Hepatocyte (in vitro differentiated cells): ENCODE measurements around the gene MRTFA. TPM values are rescaled to one million over a fixed set of nuclear protein-coding genes. Genes with fewer than 3 reads are reported as not detected.

Experiments
- DNase-seq: peaks from one replicate; pipeline ENCODE4 v3.0.0-alpha.2; 2016; ENCODE audit warnings: low spot score
- H2AFZ ChIP-seq: fragments of 200-600 bp; sonication (generic); 2 replicates; pipeline ENCODE4 v1.6.0; 2016; ENCODE audit warnings: antibody characterized with exemption, mild to moderate bottlenecking
- H3K27ac ChIP-seq: fragments of 200-600 bp; sonication (generic); 2 replicates; pipeline ENCODE4 v1.5.1; 2016; ENCODE audit warnings: mild to moderate bottlenecking
- H3K27me3 ChIP-seq: fragments of 200-600 bp; sonication (generic); 2 replicates; pipeline ENCODE4 v1.6.1; 2016
- H3K36me3 ChIP-seq: fragments of 200-600 bp; sonication (generic); replicated peaks from 2 replicates; pipeline ENCODE4 v1.5.1; 2016; ENCODE audit warnings: low read depth; ENCODE audit not compliant: insufficient read depth
- H3K4me1 ChIP-seq: fragments of 200-600 bp; sonication (generic); 2 replicates; pipeline ENCODE4 v1.5.1; 2016; ENCODE audit warnings: mild to moderate bottlenecking, moderate library complexity; ENCODE audit not compliant: insufficient read depth
- H3K4me2 ChIP-seq: fragments of 200-600 bp; sonication (generic); 2 replicates; pipeline ENCODE4 v1.6.0; 2016
- H3K4me3 ChIP-seq: fragments of 200-600 bp; sonication (generic); 2 replicates; pipeline ENCODE4 v1.5.1; 2016; ENCODE audit warnings: mild to moderate bottlenecking
- H3K79me2 ChIP-seq: fragments of 200-600 bp; sonication (generic); 2 replicates; pipeline ENCODE4 v1.6.0; 2017; ENCODE audit warnings: mild to moderate bottlenecking
- H3K9me2 ChIP-seq: fragments of 200-600 bp; sonication (generic); replicated peaks from 2 replicates; pipeline ENCODE4 v1.6.0; 2017; ENCODE audit warnings: mild to moderate bottlenecking; ENCODE audit not compliant: insufficient read depth
- H3K9me3 ChIP-seq: fragments of 200-600 bp; sonication (generic); 2 replicates; pipeline ENCODE4 v1.5.1; 2016; ENCODE audit warnings: low read depth, mild to moderate bottlenecking
- H4K20me1 ChIP-seq: fragments of 200-600 bp; sonication (generic); 2 replicates; pipeline ENCODE4 v1.6.0; 2016; ENCODE audit warnings: mild to moderate bottlenecking; ENCODE audit not compliant: insufficient read depth, poor library complexity, severe bottlenecking
- CTCF ChIP-seq: fragments of 200-600 bp; sonication (generic); IDR thresholded peaks from 2 replicates; pipeline ENCODE4 v1.5.1; 2016; ENCODE audit warnings: antibody characterized with exemption, mild to moderate bottlenecking; ENCODE audit not compliant: poor library complexity
- EZH2 ChIP-seq: fragments of 200-600 bp; sonication (generic); IDR thresholded peaks from 2 replicates; pipeline ENCODE4 v1.6.1; 2016; ENCODE audit warnings: antibody characterized with exemption, mild to moderate bottlenecking, borderline replicate concordance
- EZH2phosphoT487 ChIP-seq: fragments of 200-600 bp; sonication (generic); IDR thresholded peaks from one replicate; pipeline ENCODE4 v1.6.1; 2018; ENCODE audit warnings: antibody characterized with exemption, mild to moderate bottlenecking, low read depth, moderate library complexity; ENCODE audit not compliant: unreplicated experiment, severe bottlenecking
- WGBS: methylation state at CpG from one replicate; pipeline ENCODE4 v1.1.6; 2016; ENCODE audit warnings: low lambda C conversion rate; ENCODE audit errors: missing lambda C conversion rate; 5-methylcytosine and 5-hydroxymethylcytosine counted together
- polyA plus RNA-seq: library from polyadenylated mRNA; unstranded; fragments of >200 nt; fragmentation: Nextera tagmentation; extraction: Ambion mirVana; gene quantifications from 2 replicates; pipeline ENCODE4 v1.2.1, GENCODE V29; 2016
- total RNA-seq: library from RNA; depleted of rRNA; stranded (reverse); fragments of >200 nt; gene quantifications from 2 replicates; pipeline ENCODE4 v1.2.3, GENCODE V29; 2014

MRTFA gene
- total RNA-seq = 16.7 and 29.7 TPM in 2 replicates
- 19.0 and 20.9 TPM in 2 replicates for polyA plus RNA-seq

- Histone ChIP-seq H3K36me3 (no peaks in the 10 kb centered on the region), H3K79me2 (peaks cover 46% of the 10 kb centered on the region)
- TF ChIP-seq CTCF = no peak
- TF ChIP-seq EZH2phosphoT487 = no peak
- no peak for TF ChIP-seq EZH2
These were observed at the start of gene MRTFA for GRCh38 chr22:40636380-40637182. Gene MRTFA (minus strand): TSS chr22:40636719.

DNA sequence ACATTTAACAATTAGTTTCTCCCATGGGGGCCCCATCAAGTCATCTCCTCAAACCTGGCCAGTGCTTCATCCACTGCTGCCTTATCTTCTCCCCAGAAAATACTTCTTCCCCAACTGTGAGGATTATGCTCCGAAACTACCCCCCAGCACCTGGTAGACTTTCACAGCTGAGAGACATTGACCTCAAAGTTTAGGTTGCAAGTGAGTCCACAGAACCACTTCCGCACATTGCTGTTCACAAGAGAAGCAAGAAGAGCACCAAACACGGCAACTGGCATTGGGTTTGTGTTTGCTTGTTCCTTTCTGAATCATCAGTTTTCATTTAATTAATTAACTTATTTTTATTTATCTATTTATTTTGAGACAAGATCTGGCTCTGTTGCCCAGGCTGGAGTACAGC, 48.9 kb upstream of the MRTFA start:
- no peak for DNase-seq
- TF ChIP-seq EZH2phosphoT487 (no peak), EZH2 (no peak), CTCF (no peak)
- Histone ChIP-seq H3K4me3 (no peak overlapping the region), H3K4me1 (peaks cover under 1% of the 10 kb centered on the region), H3K79me2 (no peaks in the 10 kb centered on the region), H4K20me1 (no peaks in the 10 kb centered on the region), H2AFZ (no peak overlapping the region), H3K36me3 (no peaks in the 10 kb centered on the region), H3K9me2 (no peaks in the 10 kb centered on the region), H3K9me3 (no peaks in the 10 kb centered on the region), H3K27me3 (peaks cover 3% of the 10 kb centered on the region), H3K4me2 (no peak overlapping the region), H3K27ac (no peak overlapping the region)
- 94% methylated on average over 3 of the region's 3 CpGs for WGBS

More at GRCh38 chr22:40636380-40637182, at the start of gene MRTFA:
- Histone ChIP-seq H3K27ac (peak within 1 kb of the TSS; percentile 88), H3K4me1 (peaks cover 13% of the 10 kb centered on the region), H2AFZ (peak within 1 kb of the TSS; percentile 85), H3K9me2 (no peaks in the 10 kb centered on the region), H3K27me3 (no peaks in the 10 kb centered on the region), H3K9me3 (no peaks in the 10 kb centered on the region), H3K4me2 (peak within 1 kb of the TSS; percentile 95), H4K20me1 (peaks cover 31% of the 10 kb centered on the region), H3K4me3 (peak within 1 kb of the TSS; percentile 43)
- DNase-seq = peak; percentile 99
- under 1% methylated on average over 60 of the region's 82 CpGs for WGBS

- H4K20me1 ChIP-seq = no peaks in the 10 kb centered on the region
- no peak for DNase-seq
- TF ChIP-seq EZH2phosphoT487 = no peak
- TF ChIP-seq EZH2 = no peak
- TF ChIP-seq CTCF = no peak
- H3K4me3 ChIP-seq = no peak overlapping the region
- peaks cover 5% of the 10 kb centered on the region for H3K4me1 ChIP-seq
- H3K36me3 ChIP-seq = no peaks in the 10 kb centered on the region
- no peak overlapping the region for H3K27ac ChIP-seq
- no peak overlapping the region for H2AFZ ChIP-seq
- H3K79me2 ChIP-seq = no peaks in the 10 kb centered on the region
- no peaks in the 10 kb centered on the region for H3K9me2 ChIP-seq
- H3K9me3 ChIP-seq = no peaks in the 10 kb centered on the region
- H3K4me2 ChIP-seq = no peak overlapping the region
- WGBS = 39% methylated on average over 9 of the region's 9 CpGs
- peaks cover 3% of the 10 kb centered on the region for H3K27me3 ChIP-seq
These were observed 48.2 kb upstream of the MRTFA start for GRCh38 chr22:40684728-40685127.
